Measurements from ENCODE around the gene IL15. TPM values are rescaled to one million over a fixed set of nuclear protein-coding genes. Genes with fewer than 3 reads are reported as not detected.
"Not testable (repeated sequence)": the region's sequence is repeated elsewhere in the genome, so short reads cannot be mapped to it uniquely, and the experiment has no call there.

Gene IL15
- total RNA-seq, 5 donors from 2014 or later (not counting 1 experiment from before 2014, with no cell fraction given): 2.3 to 7.0 (median 3.0) TPM

- ATAC-seq (replicated peaks in 1 of 4) (no peak), DNase-seq (peak in 1 of 35 experiments; percentile 8)
- CTCF ChIA-PET: interaction anchor here in 1 of 2 donors (0.6 kb wide), 1 partner anchor 15 kb away, joined by 3 read pairs; no protein-coding TSS in a partner anchor
- Histone ChIP-seq H3K4me1 (ENCODE audit: control insufficient read depth in 1 of 2, extremely low read depth in 1 of 2, insufficient read depth in 2 of 2, low read length in 2 of 2) (no peaks in the 10 kb centered on the region), H3K27me3 (replicated peaks in 1 of 2; ENCODE audit: control insufficient read depth in 2 of 2, extremely low read depth in 1 of 2, insufficient read depth in 2 of 2, low read length in 1 of 2) (no peaks in the 10 kb centered on the region), H3K36me3 (ENCODE audit: control insufficient read depth in 2 of 2, extremely low read depth in 1 of 2, insufficient read depth in 1 of 2, low read length in 1 of 2) (no peaks in the 10 kb centered on the region), H3K4me3 (ENCODE audit: control insufficient read depth in 1 of 2, extremely low read depth in 1 of 2, low read length in 1 of 2) (no peak overlapping the region), H3K9me3 (no peaks in the 10 kb centered on the region), H3K27ac (ENCODE audit: low read length) (no peak overlapping the region)
- whole genome bisulfite sequencing (ENCODE audit: insufficient coverage): no CpG with 5 or more reads among the region's 8 CpGs
- Mint-ChIP-seq H3K27me3 (no peaks in the 10 kb centered on the region), H3K36me3 (peaks cover 19% of the 10 kb centered on the region), H3K4me1 (peaks cover 0 to 2% (median 0%) of the 10 kb centered on the region in 3 donors), H3K27ac (no peak overlapping the region), H3K9me3 (peaks cover 0 to 3% (median 0%) of the 10 kb centered on the region in 3 donors), H3K4me3 (no peak overlapping the region)
- POLR2A ChIA-PET: no interaction called here
Measured at GRCh38 chr4:141686146-141686775, 49.9 kb downstream of the IL15 start.

GRCh38 chr4:141686879-141687278 is 50.5 kb downstream of the IL15 start:
- DNase-seq (no peak), ATAC-seq (replicated peaks in 1 of 4) (no peak)
- ChIA-PET POLR2A (no interaction called here), CTCF (no interaction called here)
- Histone ChIP-seq H3K9me3 (no peaks in the 10 kb centered on the region), H3K36me3 (ENCODE audit: control insufficient read depth in 2 of 2, extremely low read depth in 1 of 2, insufficient read depth in 1 of 2, low read length in 1 of 2) (no peaks in the 10 kb centered on the region), H3K27ac (ENCODE audit: low read length) (no peak overlapping the region), H3K4me1 (ENCODE audit: control insufficient read depth in 1 of 2, extremely low read depth in 1 of 2, insufficient read depth in 2 of 2, low read length in 2 of 2) (no peaks in the 10 kb centered on the region), H3K27me3 (replicated peaks in 1 of 2; ENCODE audit: control insufficient read depth in 2 of 2, extremely low read depth in 1 of 2, insufficient read depth in 2 of 2, low read length in 1 of 2) (no peaks in the 10 kb centered on the region), H3K4me3 (ENCODE audit: control insufficient read depth in 1 of 2, extremely low read depth in 1 of 2, low read length in 1 of 2) (no peak overlapping the region)
- Mint-ChIP-seq H3K9me3 (peaks cover 0 to 3% (median 0%) of the 10 kb centered on the region in 3 donors), H3K4me1 (peaks cover 0 to 2% (median 0%) of the 10 kb centered on the region in 3 donors), H3K36me3 (peaks cover 19% of the 10 kb centered on the region), H3K27ac (no peak overlapping the region), H3K27me3 (no peaks in the 10 kb centered on the region), H3K4me3 (no peak overlapping the region)

GRCh38 chr4:141689726-141690296 is 53.4 kb downstream of the IL15 start:
- H3K4me3 ChIP-seq (ENCODE audit: control insufficient read depth in 1 of 2, extremely low read depth in 1 of 2, low read length in 1 of 2); H3K9me3 ChIP-seq; H3K27ac Mint-ChIP-seq; POLR2A ChIA-PET; ATAC-seq (replicated peaks in 1 of 4); H3K27me3 ChIP-seq (replicated peaks in 1 of 2; ENCODE audit: control insufficient read depth in 2 of 2, extremely low read depth in 1 of 2, insufficient read depth in 2 of 2, low read length in 1 of 2); H3K27ac ChIP-seq (ENCODE audit: low read length); DNase-seq; H3K36me3 ChIP-seq (ENCODE audit: control insufficient read depth in 2 of 2, extremely low read depth in 1 of 2, insufficient read depth in 1 of 2, low read length in 1 of 2); H3K4me1 ChIP-seq (ENCODE audit: control insufficient read depth in 1 of 2, extremely low read depth in 1 of 2, insufficient read depth in 2 of 2, low read length in 2 of 2); CTCF ChIA-PET; H3K27me3 Mint-ChIP-seq; H3K9me3 Mint-ChIP-seq; H3K4me1 Mint-ChIP-seq; H3K4me3 Mint-ChIP-seq: not testable (repeated sequence)
- WGBS (ENCODE audit: insufficient coverage): 96% methylated on average over 14 of the region's 29 CpGs
- H3K36me3 Mint-ChIP-seq: peaks cover 16% of the 10 kb centered on the region

DNA sequence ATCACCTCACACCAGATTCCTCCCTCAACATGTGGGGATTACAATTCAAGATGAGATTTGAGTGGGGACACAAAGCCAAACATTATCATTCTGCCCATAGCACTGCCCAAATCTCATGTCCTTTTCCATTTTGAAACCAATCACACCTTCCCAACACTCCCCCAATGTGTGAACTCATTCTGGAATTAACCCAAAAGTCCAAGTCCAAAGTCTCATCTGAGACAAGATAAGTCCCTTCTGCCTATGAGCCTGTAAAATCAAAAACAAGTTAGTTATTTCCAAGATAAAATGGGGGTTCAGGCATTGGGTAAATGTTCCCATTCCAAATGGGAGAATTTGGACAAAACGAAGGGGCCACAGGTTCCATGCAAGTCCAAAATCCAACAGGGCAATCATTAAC is 54.9 kb downstream of the IL15 start:
- H3K9me3 Mint-ChIP-seq: not testable (repeated sequence)

GRCh38 chr4:141692081-141692480 is 55.7 kb downstream of the IL15 start:
- 75% methylated on average over 2 of the region's 2 CpGs for WGBS (ENCODE audit: insufficient coverage)
- ATAC-seq (replicated peaks in 1 of 4) (no peak), DNase-seq (no peak)
- H3K9me3 ChIP-seq: no peaks in the 10 kb centered on the region
- Mint-ChIP-seq H3K27me3 (no peaks in the 10 kb centered on the region), H3K9me3 (no peaks in the 10 kb centered on the region), H3K36me3 (peaks cover 16% of the 10 kb centered on the region), H3K4me1 (no peaks in the 10 kb centered on the region), H3K27ac (no peak overlapping the region), H3K4me3 (no peak overlapping the region)
- ChIA-PET CTCF (no interaction called here), POLR2A (no interaction called here)
- H3K4me3 ChIP-seq (ENCODE audit: control insufficient read depth in 1 of 2, extremely low read depth in 1 of 2, low read length in 1 of 2): no peak overlapping the region
- H3K27ac ChIP-seq (ENCODE audit: low read length): no peak overlapping the region
- H3K36me3 ChIP-seq (ENCODE audit: control insufficient read depth in 2 of 2, extremely low read depth in 1 of 2, insufficient read depth in 1 of 2, low read length in 1 of 2): no peaks in the 10 kb centered on the region
- H3K27me3 ChIP-seq (replicated peaks in 1 of 2; ENCODE audit: control insufficient read depth in 2 of 2, extremely low read depth in 1 of 2, insufficient read depth in 2 of 2, low read length in 1 of 2): no peaks in the 10 kb centered on the region
- H3K4me1 ChIP-seq (ENCODE audit: control insufficient read depth in 1 of 2, extremely low read depth in 1 of 2, insufficient read depth in 2 of 2, low read length in 2 of 2): no peaks in the 10 kb centered on the region

More for the DNA sequence above, 54.9 kb downstream of the IL15 start:
- H3K4me1 Mint-ChIP-seq; H3K4me3 Mint-ChIP-seq; H3K27me3 Mint-ChIP-seq; ATAC-seq (replicated peaks in 1 of 4); H3K27ac ChIP-seq (ENCODE audit: low read length); H3K4me3 ChIP-seq (ENCODE audit: control insufficient read depth in 1 of 2, extremely low read depth in 1 of 2, low read length in 1 of 2); H3K36me3 ChIP-seq (ENCODE audit: control insufficient read depth in 2 of 2, extremely low read depth in 1 of 2, insufficient read depth in 1 of 2, low read length in 1 of 2); DNase-seq; H3K27me3 ChIP-seq (replicated peaks in 1 of 2; ENCODE audit: control insufficient read depth in 2 of 2, extremely low read depth in 1 of 2, insufficient read depth in 2 of 2, low read length in 1 of 2); POLR2A ChIA-PET; H3K4me1 ChIP-seq (ENCODE audit: control insufficient read depth in 1 of 2, extremely low read depth in 1 of 2, insufficient read depth in 2 of 2, low read length in 2 of 2); CTCF ChIA-PET; H3K9me3 ChIP-seq: not testable (repeated sequence)
- Mint-ChIP-seq H3K36me3 (peaks cover 16% of the 10 kb centered on the region), H3K27ac (peak overlapping the region in 1 of 2 donors; percentile 18)
- no CpG with 5 or more reads among the region's 1 CpG for WGBS (ENCODE audit: insufficient coverage)

DNA sequence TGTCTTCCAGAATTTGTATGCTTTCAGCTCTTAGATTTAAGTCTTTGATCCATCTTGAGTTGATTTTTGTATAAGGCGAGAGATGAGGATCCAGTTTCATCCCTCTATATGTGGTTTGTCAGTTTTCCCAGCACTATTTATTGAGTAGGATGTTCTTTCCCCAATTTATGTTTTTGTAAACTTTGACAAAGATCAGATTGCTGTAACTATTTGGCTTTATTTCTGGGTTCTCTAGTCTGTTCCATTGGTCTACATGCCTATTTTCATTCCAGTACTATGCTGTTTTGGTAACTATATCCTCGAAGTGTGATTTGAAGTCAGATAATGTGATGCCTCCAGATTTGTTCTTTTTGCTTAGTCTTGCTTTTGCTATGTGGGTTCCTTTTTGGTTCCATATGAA is 60.7 kb downstream of the IL15 start:
- no peak overlapping the region for H3K27ac ChIP-seq (ENCODE audit: low read length)
- Mint-ChIP-seq H3K4me1 (peaks cover 0 to 10% (median 0%) of the 10 kb centered on the region in 3 donors), H3K27me3 (no peaks in the 10 kb centered on the region), H3K36me3 (peaks cover under 1% of the 10 kb centered on the region), H3K4me3 (no peak overlapping the region), H3K9me3 (no peaks in the 10 kb centered on the region), H3K27ac (no peak overlapping the region)
- no peak overlapping the region for H3K4me3 ChIP-seq (ENCODE audit: control insufficient read depth in 1 of 2, extremely low read depth in 1 of 2, low read length in 1 of 2)
- WGBS (ENCODE audit: insufficient coverage): 80% methylated on average over 1 of the region's 2 CpGs
- no peaks in the 10 kb centered on the region for H3K9me3 ChIP-seq
- no peak for ATAC-seq (replicated peaks in 1 of 4)
- no peaks in the 10 kb centered on the region for H3K4me1 ChIP-seq (ENCODE audit: control insufficient read depth in 1 of 2, extremely low read depth in 1 of 2, insufficient read depth in 2 of 2, low read length in 2 of 2)
- DNase-seq: no peak
- ChIA-PET CTCF (no interaction called here), POLR2A (no interaction called here)
- no peaks in the 10 kb centered on the region for H3K36me3 ChIP-seq (ENCODE audit: control insufficient read depth in 2 of 2, extremely low read depth in 1 of 2, insufficient read depth in 1 of 2, low read length in 1 of 2)
- no peaks in the 10 kb centered on the region for H3K27me3 ChIP-seq (replicated peaks in 1 of 2; ENCODE audit: control insufficient read depth in 2 of 2, extremely low read depth in 1 of 2, insufficient read depth in 2 of 2, low read length in 1 of 2)

Measured in T-cell (primary cell).